B cell (primary cell): ENCODE measurements around the gene VPS33B.

ENCODE experiments used
- CTCF ChIP-seq: fragments of 200-600 bp; IDR thresholded peaks from one replicate; pipeline ENCODE4 v1.8.0; 2022; ENCODE audit warnings: antibody characterized with exemption, mild to moderate bottlenecking
- EZH2 ChIP-seq: IDR thresholded peaks from 2 replicates; pipeline ENCODE4 v1.6.1; 2012; ENCODE audit warnings: borderline replicate concordance, low read depth, mild to moderate bottlenecking, moderate library complexity, low read length; ENCODE audit not compliant: insufficient read depth, poor library complexity, severe bottlenecking

- TF ChIP-seq CTCF (no peak), EZH2 (no peak)
Measured at GRCh38 chr15:91039996-91040395, 17.6 kb upstream of the VPS33B start.
